ENCODE data around the gene CRY2.

CRY2 gene

GRCh38 chr11:45906096-45906682, 58.9 kb downstream of the CRY2 start:
- no peak overlapping the region for H3K4me3 ChIP-seq (ENCODE audit: low read length)
- peaks cover 4% of the 10 kb centered on the region for H3K27me3 ChIP-seq (ENCODE audit: control insufficient read depth, insufficient read depth, low read length)

GRCh38 chr11:45906965-45907611, 59.8 kb downstream of the CRY2 start, which contains the start of gene FREY1:
Gene FREY1 (minus strand): TSS chr11:45907271. CDS start chr11:45907245, 26 bp downstream.
- no peak within 1 kb of the TSS for H3K4me2 ChIP-seq (ENCODE audit: low read length)
- peaks cover 20% of the 10 kb centered on the region for H3K36me3 ChIP-seq (ENCODE audit: insufficient read depth, low read length)
- no peaks in the 10 kb centered on the region for H3K27me3 ChIP-seq (ENCODE audit: control insufficient read depth, insufficient read depth, low read length)
- no peaks in the 10 kb centered on the region for H3K9me3 ChIP-seq (replicated peaks; ENCODE audit: low read length)
- H3K9ac ChIP-seq (ENCODE audit: low read depth, low read length): no peak within 1 kb of the TSS
- H3K4me3 ChIP-seq (ENCODE audit: low read length): no peak within 1 kb of the TSS
- H3K4me1 ChIP-seq (ENCODE audit: control insufficient read depth, insufficient read depth, low read length): no peaks in the 10 kb centered on the region

More at GRCh38 chr11:45906096-45906682, 58.9 kb downstream of the CRY2 start:
- H3K36me3 ChIP-seq (ENCODE audit: insufficient read depth, low read length): peaks cover 15% of the 10 kb centered on the region
- no peak overlapping the region for H3K4me2 ChIP-seq (ENCODE audit: low read length)
- H3K9ac ChIP-seq (ENCODE audit: low read depth, low read length): no peak overlapping the region
- H3K9me3 ChIP-seq (replicated peaks; ENCODE audit: low read length): no peaks in the 10 kb centered on the region
- no peaks in the 10 kb centered on the region for H3K4me1 ChIP-seq (ENCODE audit: control insufficient read depth, insufficient read depth, low read length)

- no peaks in the 10 kb centered on the region for H3K4me1 ChIP-seq (ENCODE audit: control insufficient read depth, insufficient read depth, low read length)
- H3K4me3 ChIP-seq (ENCODE audit: low read length): no peak overlapping the region
- H3K27me3 ChIP-seq (ENCODE audit: control insufficient read depth, insufficient read depth, low read length): no peaks in the 10 kb centered on the region
- H3K9me3 ChIP-seq (replicated peaks; ENCODE audit: low read length): no peaks in the 10 kb centered on the region
- H3K36me3 ChIP-seq (ENCODE audit: insufficient read depth, low read length): peaks cover 20% of the 10 kb centered on the region
- no peak overlapping the region for H3K4me2 ChIP-seq (ENCODE audit: low read length)
- no peak overlapping the region for H3K9ac ChIP-seq (ENCODE audit: low read depth, low read length)
These were observed 60.7 kb downstream of the CRY2 start for GRCh38 chr11:45907911-45908370.

- Histone ChIP-seq H3K4me2 (ENCODE audit: low read length) (no peak overlapping the region), H3K4me1 (ENCODE audit: control insufficient read depth, insufficient read depth, low read length) (no peaks in the 10 kb centered on the region), H3K27me3 (ENCODE audit: control insufficient read depth, insufficient read depth, low read length) (no peaks in the 10 kb centered on the region), H3K9me3 (replicated peaks; ENCODE audit: low read length) (no peaks in the 10 kb centered on the region), H3K9ac (ENCODE audit: low read depth, low read length) (no peak overlapping the region), H3K4me3 (ENCODE audit: low read length) (no peak overlapping the region), H3K36me3 (ENCODE audit: insufficient read depth, low read length) (peaks cover 39% of the 10 kb centered on the region)
These were observed 62.6 kb downstream of the CRY2 start for GRCh38 chr11:45909594-45910475.

- Histone ChIP-seq H3K9me3 (replicated peaks; ENCODE audit: low read length) (no peaks in the 10 kb centered on the region), H3K9ac (ENCODE audit: low read depth, low read length) (no peak overlapping the region), H3K4me1 (ENCODE audit: control insufficient read depth, insufficient read depth, low read length) (no peaks in the 10 kb centered on the region), H3K36me3 (ENCODE audit: insufficient read depth, low read length) (peaks cover 46% of the 10 kb centered on the region), H3K27me3 (ENCODE audit: control insufficient read depth, insufficient read depth, low read length) (no peaks in the 10 kb centered on the region), H3K4me3 (ENCODE audit: low read length) (no peak overlapping the region), H3K4me2 (ENCODE audit: low read length) (no peak overlapping the region)
These were observed 63.3 kb downstream of the CRY2 start for GRCh38 chr11:45910623-45911022.

GRCh38 chr11:45913514-45913913, 66.2 kb downstream of the CRY2 start:
- Histone ChIP-seq H3K4me1 (ENCODE audit: control insufficient read depth, insufficient read depth, low read length) (peaks cover 5% of the 10 kb centered on the region), H3K9ac (ENCODE audit: low read depth, low read length) (no peak overlapping the region), H3K36me3 (ENCODE audit: insufficient read depth, low read length) (peaks cover 46% of the 10 kb centered on the region), H3K4me2 (ENCODE audit: low read length) (no peak overlapping the region), H3K4me3 (ENCODE audit: low read length) (no peak overlapping the region), H3K9me3 (replicated peaks; ENCODE audit: low read length) (no peaks in the 10 kb centered on the region), H3K27me3 (ENCODE audit: control insufficient read depth, insufficient read depth, low read length) (no peaks in the 10 kb centered on the region)

GRCh38 chr11:45913942-45914635, 66.8 kb downstream of the CRY2 start:
- Histone ChIP-seq H3K36me3 (ENCODE audit: insufficient read depth, low read length) (peaks cover 46% of the 10 kb centered on the region), H3K27me3 (ENCODE audit: control insufficient read depth, insufficient read depth, low read length) (no peaks in the 10 kb centered on the region), H3K4me3 (ENCODE audit: low read length) (no peak overlapping the region), H3K4me1 (ENCODE audit: control insufficient read depth, insufficient read depth, low read length) (peaks cover 5% of the 10 kb centered on the region), H3K9me3 (replicated peaks; ENCODE audit: low read length) (no peaks in the 10 kb centered on the region), H3K4me2 (ENCODE audit: low read length) (no peak overlapping the region), H3K9ac (ENCODE audit: low read depth, low read length) (no peak overlapping the region)

GRCh38 chr11:45915446-45915845, 68.2 kb downstream of the CRY2 start:
- Histone ChIP-seq H3K9ac (ENCODE audit: low read depth, low read length) (no peak overlapping the region), H3K36me3 (ENCODE audit: insufficient read depth, low read length) (peaks cover 38% of the 10 kb centered on the region), H3K9me3 (replicated peaks; ENCODE audit: low read length) (no peaks in the 10 kb centered on the region), H3K27me3 (ENCODE audit: control insufficient read depth, insufficient read depth, low read length) (no peaks in the 10 kb centered on the region), H3K4me1 (ENCODE audit: control insufficient read depth, insufficient read depth, low read length) (peaks cover 5% of the 10 kb centered on the region), H3K4me2 (ENCODE audit: low read length) (no peak overlapping the region), H3K4me3 (ENCODE audit: low read length) (no peak overlapping the region)

GRCh38 chr11:45917286-45917622, 70.0 kb downstream of the CRY2 start:
- Histone ChIP-seq H3K4me3 (ENCODE audit: low read length) (peak overlapping the region; percentile 94), H3K4me2 (ENCODE audit: low read length) (peak overlapping the region; percentile 99), H3K9ac (ENCODE audit: low read depth, low read length) (peak overlapping the region; percentile 97), H3K27me3 (ENCODE audit: control insufficient read depth, insufficient read depth, low read length) (peaks cover under 1% of the 10 kb centered on the region), H3K9me3 (replicated peaks; ENCODE audit: low read length) (no peaks in the 10 kb centered on the region), H3K36me3 (ENCODE audit: insufficient read depth, low read length) (peaks cover 26% of the 10 kb centered on the region), H3K4me1 (ENCODE audit: control insufficient read depth, insufficient read depth, low read length) (peaks cover 5% of the 10 kb centered on the region)

- Histone ChIP-seq H3K36me3 (ENCODE audit: insufficient read depth, low read length) (peaks cover 26% of the 10 kb centered on the region), H3K4me3 (ENCODE audit: low read length) (peak within 1 kb of the TSS; percentile 94), H3K9ac (ENCODE audit: low read depth, low read length) (peak within 1 kb of the TSS; percentile 97), H3K4me1 (ENCODE audit: control insufficient read depth, insufficient read depth, low read length) (peaks cover 7% of the 10 kb centered on the region), H3K4me2 (ENCODE audit: low read length) (peak within 1 kb of the TSS; percentile 99), H3K27me3 (ENCODE audit: control insufficient read depth, insufficient read depth, low read length) (peaks cover 6% of the 10 kb centered on the region), H3K9me3 (replicated peaks; ENCODE audit: low read length) (no peaks in the 10 kb centered on the region)
These were observed 70.5 kb downstream of the CRY2 start, which contains the start of gene PEX16 for GRCh38 chr11:45917623-45918330. Gene PEX16 (minus strand): TSS chr11:45917877. CDS start chr11:45917811, 66 bp downstream.
